NCI-H146 treated with DMSO at 0.1 percent for 48 hours (cell line): ENCODE measurements around the gene BLMH.
"Not testable (repeated sequence)": the region's sequence is repeated elsewhere in the genome, so short reads cannot be mapped to it uniquely, and the experiment has no call there.

Source experiments
- DNase-seq: peaks from one replicate; lab custom pipeline; 2025; ENCODE audit not compliant: unreplicated experiment; lab: John Stamatoyannopoulos, UW

BLMH gene

DNA sequence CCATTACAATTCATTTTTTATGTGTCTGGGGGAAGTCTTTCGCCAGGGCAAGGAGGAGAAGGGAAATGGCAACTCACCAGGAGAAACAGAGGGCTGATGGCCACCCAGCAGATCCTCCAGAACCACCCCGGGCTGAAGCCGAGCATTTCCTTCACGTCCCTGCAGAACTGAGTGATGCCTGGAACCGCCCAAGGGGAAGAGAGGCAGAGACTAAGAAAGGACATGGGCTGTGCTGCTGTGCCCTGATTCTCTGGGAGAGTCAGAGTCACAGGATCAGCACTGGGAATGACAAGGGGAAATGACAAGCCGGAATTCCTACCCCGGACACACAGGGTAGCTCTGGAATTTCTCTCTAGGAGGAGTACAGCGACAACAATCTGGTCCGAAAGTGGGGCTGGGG, 84.1 kb downstream of the BLMH start:
- no peak for DNase-seq

DNA sequence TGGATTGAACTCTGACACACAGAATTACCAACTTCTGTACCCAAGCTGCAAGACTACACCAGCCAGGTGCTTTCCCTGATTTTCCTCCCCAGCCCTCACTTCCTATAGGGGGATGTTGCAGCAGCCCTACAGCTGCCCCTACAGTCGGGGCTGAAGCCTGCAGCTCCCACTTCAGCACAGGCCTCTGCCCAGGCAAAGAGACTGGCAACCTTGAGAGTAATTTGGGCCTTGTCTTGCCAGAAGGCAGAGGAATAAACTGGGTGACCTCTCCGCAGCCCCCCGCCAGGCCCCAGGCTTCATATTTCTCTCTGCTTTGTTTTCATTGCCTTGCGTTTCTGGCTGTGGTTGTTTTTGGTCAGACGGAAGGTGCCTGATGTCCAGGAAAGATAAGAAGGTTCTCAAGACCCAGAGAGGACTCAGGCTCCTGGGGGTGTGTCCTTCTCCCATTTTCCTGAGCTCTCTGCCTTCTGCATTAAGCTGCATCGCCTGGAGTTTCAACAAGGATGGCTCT, 88.2 kb downstream of the BLMH start:
- no peak for DNase-seq

DNA sequence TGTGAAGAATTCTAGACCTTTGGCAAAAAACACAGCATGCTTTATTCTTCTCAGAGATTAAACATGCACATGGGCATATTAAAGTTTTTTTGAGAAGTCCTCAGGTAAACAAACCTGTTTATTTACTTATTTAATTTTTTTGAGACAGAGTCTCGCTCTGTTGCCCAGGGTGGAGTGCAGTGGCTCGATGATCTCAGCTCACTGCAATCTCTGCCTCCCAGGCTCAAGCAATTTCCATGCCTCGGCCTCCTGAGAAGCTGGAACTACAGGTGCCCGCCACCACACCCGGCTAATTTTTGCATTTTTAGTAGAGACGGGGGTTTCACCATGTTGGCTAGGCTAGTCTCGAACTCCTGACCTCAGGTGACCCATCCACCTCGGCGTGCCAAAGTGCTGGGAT, 91.1 kb downstream of the BLMH start:
- DNase-seq: not testable (repeated sequence)

DNA sequence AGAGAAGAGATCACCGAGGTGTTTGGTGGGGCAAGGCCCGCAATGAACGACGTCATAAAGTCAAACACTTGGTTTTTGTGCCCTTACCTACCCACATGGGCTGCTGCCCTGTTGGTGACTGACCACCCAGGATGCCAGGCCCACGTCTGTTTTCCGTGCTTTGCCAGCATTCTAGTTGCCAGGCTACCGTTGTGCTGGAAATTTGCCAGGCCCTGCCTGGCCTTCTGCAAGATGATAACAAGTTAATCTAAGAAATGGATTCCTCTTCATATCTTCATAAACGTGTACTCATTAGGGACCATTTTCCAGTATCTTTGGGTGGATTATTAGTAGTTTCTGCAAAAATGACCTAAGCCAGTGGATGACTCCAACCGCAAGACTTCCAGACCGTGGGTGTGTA, 91.6 kb downstream of the BLMH start:
- DNase-seq: no peak

DNA sequence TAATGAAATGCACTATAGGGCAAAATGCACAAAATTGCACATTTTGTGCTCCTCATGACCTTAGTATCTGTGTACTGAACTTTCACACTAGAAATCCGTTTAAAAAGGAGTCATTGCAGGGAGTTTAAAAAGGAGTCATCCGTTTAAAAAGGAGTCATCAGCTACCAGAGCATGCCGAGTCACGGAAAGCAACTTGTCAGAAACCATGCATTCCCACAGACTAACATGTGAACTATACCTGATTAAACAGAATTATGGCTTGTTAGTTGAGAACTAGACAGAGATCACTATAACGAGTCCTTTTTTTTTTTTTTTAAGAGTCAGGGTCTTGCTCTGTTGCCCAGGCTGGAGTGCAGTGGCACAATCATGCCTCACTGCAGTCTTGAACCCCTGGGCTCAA, 92.1 kb downstream of the BLMH start:
- no peak for DNase-seq
